SW 1271 (cell line): ENCODE data around the gene MIOX.
A peak's percentile ranks its signal among the peaks of the same experiment; 100 is the strongest.

Experiments used
- DNase-seq, 2 experiments: peaks; one replicate each; lab custom pipeline; 2025; lab: John Stamatoyannopoulos, UW

Gene MIOX

DNA sequence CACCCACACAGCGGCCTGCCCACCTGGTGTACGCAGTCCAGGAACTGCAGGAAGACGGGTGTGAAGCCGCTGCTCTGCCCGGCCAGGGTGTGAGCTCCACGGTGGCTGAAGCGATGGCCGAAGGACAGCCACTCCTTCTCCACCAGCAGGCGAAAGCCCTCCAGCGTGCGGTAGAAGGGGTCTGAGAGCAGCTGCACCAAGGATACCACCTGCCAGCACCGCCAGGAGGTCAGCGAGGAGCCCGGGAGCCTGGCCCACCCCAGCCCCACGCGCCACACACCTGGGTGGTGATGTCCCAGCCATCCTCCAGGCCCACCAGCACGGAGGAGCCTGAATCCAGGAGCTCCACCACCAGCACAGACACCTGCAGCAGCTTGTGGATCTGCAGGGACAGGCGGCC, 31.5 kb upstream of the MIOX start:
- DNase-seq = no peak

DNA sequence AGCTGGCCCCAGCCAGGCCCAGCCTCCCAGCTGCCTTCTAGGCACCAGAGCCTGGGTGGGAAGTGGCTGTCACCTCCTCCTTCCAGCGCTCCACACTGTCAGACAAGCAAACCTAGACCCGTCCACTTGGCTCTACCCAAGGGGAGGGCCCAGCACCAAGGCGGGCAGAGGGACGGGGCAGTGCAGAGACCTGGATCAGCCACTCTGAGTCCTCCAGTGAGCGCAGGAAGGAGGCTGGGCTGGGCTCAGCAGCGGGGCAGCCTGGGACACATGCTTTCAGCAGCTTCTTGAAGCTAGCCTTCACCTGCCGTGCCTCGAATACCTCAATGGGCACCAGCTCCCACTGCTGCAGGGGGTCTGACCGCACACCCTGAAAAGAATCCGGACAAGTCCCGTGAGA, 30.6 kb upstream of the MIOX start:
- no peak for DNase-seq

DNA sequence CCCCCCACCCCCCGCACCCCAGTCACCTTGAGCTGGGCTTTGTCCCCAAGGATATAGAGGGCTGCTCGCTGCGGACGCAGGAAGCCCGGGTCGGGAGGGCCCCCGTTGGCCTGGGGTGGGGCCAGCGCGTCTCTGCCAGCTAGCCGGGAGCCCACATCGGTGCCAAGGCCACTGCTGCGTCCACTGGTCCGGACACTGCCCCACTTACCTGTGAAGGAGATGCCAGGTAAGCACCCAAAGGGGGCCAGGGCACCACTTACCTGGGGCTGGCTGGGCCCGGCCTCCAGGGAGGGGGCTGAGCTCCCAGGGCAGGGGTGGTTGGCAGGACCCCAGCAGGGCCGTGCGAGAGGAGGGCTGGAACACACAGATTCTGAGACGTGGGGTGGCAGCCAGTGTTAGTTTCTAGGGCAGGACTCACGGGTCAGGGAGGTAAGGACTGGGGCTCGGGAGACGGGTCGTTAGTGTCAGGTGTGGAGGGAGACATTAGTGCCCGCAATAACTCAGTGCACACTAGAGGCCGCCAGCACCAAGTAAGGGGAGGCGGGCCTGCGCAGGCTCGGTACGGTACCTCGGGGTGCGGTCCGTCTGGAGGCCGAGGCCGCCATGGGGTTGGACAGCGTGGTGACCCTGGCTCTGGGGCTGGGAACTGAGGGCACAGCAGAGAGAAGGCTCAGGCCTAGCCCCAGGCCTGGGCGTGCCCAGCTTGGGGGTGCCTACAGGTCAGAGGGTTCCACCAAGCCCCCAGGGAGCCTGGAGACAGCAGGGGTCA, 30.0 kb upstream of the MIOX start:
- DNase-seq = no peak

DNA sequence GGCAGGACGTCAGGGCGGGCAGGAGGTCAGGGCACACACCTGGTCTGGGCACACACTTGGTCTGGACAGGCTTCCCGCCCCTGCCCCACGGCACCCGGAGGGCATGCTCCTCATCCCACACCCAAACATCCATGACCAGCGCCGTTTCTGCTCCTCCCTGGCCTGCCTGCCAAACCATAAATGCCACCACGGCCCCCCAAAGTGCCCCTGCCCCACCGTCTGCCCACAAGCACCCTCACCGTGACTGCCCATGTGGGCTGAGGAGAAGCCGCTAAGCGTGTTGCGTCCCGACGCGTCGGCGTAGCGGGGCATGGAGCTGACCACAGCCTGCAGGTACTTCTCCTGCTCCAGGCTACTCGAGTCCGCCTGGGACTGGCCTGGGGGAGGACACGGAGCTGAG, 27.6 kb upstream of the MIOX start:
- DNase-seq = no peak

DNA sequence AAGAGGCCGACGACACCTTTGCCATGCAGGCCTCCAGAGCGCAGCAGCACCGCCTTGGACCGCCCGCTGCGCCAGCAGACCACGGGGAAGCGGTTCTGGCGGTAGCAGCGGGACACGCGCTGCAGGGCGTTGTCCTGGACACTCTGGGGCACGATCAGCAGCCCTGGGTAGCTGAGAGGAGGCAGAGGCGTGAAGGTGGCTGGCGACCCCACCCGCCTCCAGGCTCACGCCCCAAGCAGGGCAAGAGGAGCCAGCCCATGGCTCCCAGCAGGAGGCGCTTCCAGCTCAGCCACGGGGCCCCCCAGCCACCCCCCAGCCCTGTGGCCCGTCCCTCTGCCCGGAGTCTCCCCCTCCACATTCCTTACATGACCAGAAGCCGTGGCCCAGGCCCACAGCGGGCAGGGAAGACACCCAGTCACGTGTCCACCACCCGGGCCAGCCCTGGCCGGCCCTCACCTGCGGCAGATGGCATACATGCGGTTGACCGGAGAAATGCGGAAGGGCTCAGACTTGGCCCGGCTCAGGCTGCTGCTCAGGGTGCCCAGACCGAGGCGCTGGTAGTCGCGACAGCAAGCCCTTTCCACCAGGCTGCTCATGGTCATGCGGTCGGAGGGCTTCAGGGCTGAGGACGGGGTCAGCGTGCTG, 27.0 kb upstream of the MIOX start:
- DNase-seq = no peak

DNA sequence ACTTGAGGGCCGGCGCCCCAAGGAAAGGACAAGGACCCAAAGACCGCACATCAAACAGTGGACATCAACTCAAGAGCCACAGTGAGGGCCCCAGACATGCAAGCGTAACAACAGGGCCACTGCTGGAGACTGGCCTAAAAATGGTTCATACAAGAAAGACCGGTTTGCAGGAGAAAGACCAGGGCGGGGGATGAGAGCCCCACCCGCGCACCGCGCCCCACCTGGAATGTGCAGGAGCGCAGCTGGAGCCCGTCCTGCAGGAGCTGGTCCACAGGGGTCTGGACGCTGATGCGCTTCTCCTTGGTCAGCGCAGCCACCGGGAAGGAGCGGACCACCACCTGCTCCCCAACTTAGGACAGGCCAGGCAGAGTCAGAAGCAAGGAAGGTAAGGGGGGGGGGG, 25.7 kb upstream of the MIOX start:
- DNase-seq = no peak

DNA sequence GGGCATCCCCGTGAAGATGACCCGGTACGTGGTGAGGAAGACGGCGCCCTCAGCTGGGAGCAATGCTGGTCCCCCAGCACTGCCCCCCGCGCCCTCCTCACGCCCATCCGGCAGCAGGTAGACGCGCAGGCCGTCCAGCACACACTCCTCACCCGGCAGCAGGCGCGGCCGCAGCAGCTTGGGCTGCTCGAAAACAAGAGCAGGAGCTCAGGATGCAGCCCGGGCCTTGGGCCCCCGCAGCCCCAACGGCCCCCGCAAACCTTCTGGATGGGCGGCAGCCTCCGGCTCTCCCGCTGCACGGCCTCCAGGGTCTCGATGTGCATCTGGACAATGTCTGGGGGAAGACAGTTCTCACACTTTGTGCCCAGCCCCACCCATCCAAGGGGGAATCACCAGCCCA, 25.1 kb upstream of the MIOX start:
- no peak for DNase-seq

DNA sequence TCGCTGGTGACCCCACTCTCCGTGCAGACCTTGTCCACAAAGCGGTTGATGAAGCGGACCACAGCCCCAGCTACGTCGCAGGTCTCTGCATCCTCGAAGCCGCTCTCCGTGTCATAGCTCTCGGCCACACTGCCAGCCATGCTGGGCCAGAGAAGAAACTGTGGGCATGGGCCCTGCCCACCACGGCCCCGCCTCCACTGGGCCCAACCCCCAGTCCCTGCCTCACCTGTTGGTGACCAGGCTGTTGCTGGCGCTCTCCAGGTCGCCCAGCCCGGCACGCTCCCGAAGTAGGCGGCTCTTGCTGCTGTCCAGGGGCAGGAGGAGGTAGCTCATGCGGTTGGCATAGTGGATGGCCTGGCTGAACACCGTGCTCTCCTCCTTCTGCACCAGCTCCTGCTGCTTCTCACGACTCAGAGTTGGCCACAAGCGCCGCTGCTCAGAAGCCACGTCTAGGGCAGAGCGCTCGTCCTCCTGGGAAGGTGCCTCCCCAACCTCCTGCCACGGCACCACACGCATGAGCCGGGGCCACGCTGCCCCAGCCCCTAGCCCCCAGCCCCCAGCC, 24.6 kb upstream of the MIOX start:
- no peak for DNase-seq

DNA sequence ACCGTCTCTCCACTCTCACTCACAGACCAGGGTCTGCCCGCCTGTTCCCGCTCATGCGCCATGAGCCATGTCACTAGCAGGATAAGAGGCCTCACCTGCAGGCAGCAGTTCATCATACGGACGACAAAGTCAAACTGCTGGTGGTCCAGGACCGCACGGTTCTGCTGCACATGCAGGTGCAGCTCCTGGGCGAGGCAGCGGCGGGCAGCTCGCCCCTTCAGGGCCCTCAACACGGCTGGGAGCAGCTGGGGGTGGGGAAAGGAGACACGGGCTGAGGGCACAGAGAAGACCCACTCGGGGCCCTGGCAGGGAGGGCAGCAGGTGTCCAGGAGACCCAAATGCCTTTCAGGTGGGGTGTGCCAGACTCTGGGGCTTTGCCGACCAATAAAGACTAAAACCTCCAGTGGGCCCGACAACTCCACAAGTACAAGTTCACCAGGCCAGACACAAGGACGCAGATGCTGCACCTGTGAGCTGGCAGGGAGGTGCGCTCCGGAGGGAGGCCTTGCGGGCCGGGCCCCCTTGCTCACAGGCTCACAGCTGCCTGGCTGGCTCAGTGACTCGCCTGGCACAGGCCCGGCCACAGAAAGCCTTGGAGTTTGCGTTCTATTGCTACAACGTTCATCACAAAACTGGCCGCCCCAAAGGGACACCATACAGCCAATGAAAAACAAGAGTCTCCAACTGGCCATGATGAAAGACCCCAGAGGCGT, 23.3 kb upstream of the MIOX start:
- no peak for DNase-seq

DNA sequence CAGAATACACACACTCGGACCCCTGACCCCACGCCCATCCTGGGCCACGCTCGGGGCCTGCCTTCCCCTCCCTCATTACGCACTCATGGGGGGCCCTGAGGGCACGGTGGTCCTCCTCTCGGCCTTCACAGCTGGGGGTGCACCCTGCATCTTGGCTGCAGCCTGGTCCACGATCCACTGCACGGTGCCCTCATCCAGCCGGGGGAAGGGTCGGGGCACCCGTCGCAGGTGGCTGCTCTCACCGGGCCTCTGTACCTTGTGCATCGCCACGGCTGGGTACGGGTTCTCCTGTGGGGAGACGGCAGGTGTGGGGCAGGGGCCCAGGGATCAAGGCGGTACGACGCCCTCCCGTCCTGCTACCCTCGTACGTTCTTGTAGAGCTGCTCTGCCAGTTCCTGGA, 22.2 kb upstream of the MIOX start:
- no peak for DNase-seq

DNA sequence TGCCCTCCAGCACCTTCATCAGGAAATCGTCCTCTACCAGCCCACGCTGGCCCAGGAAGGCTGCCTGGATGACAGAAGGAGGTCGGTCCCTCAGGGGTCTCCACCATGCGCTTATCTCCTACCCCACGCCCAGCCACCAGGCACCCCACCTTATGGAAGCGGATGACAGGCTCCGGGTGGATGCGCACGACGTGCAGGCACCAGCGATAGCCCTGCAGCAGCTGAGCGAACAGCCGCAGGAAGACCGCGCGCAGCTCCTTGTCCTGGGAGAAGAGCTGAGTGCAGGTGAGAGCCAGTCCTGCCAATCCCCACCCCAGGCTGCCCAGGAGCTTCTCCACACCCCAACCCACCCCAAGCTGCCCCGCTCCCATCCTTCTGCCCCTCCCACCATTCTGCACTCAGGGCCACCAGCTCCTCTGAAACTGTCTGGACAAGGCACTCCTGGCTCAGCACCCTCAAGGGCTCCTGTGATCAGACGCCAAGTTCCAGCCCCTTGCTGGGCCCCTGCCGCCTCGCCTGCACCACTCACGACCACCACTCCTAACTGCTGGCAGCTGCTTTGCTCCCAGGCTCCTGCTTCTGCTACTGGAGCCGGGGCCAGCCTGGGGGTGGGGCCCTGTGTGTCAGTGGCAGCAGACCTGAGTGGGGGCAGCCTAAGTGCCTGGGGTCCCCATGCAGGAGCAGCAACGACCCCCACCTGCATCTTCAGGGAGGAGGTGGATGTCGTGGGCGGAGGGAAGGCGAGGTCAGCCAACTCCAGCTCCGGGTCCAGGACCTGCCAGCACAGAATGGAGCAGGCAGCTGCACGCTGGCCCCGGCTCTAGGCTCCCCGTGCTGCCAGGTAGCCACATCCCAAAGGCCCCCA, 21.4 kb upstream of the MIOX start:
- DNase-seq = no peak

DNA sequence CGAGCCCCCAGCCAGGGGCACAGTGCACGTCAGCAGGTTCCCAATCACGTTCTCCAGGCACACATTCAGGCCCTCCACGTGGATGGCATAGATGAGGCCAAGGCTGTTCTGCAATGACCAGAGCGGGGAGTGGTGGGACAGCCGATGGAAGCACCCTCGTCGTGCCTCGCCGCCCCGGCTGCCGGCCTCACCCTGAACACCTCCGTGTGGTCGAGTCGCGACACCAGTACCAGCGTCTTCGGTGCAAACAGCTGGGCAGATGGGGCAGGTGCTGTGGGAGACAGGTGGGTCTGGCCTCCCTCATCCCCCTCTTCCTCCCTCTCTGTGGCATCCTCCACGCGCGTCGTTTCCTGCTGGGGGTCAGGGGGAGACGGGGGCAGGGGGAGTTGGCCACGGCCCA, 19.3 kb upstream of the MIOX start:
- no peak for DNase-seq

DNA sequence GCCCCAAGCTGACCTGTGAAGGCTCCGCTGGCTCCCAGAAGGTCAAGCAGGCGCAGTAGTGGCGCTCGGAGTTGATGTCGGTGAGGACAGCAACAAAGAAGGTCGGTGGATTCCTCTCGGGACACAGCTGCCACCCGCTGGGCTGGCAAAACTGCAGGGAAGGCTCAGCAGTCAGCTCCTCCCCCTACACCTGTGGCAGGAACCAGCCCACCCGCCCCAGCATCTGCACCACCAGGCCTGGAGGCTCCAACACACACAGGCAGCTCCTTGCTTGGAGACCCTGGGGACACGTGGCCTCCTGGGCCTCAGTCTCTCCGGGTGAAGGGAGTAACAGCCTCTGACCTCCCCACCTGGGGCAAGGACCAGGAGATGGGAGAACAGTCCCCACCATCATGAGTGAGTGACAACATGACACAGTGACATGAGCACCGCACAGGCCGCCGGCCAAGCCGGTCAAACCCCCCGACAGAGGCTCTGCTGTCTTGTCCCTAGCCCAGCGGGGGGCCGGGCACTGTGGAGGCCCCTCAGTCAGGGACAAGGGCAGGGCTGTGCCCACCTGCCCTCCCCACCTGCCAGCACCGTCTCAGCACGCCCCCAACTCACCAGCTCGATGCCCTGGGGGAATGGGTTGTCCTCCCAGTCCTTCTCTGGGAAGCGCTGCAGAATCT, 18.8 kb upstream of the MIOX start:
- DNase-seq = no peak

DNA sequence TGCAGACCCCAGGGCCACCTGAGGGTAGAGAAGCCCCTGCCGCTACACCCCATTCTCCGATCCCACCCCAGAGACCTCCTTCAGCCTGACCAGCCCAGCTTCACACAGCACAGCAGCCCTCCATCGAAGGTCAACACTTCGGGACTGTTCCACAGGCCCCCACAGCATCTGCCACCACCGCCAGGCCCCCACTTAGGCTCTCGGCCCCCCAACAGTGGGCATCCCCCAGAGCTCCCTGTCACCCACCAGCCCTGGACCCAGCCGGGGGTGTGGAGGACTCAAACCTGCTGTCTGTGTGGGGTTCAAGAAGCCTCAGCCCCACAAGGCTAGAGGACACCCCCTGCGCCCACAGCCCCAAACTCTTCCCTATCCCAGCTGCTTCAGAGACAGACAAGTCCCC, 18.0 kb upstream of the MIOX start:
- no peak for DNase-seq

DNA sequence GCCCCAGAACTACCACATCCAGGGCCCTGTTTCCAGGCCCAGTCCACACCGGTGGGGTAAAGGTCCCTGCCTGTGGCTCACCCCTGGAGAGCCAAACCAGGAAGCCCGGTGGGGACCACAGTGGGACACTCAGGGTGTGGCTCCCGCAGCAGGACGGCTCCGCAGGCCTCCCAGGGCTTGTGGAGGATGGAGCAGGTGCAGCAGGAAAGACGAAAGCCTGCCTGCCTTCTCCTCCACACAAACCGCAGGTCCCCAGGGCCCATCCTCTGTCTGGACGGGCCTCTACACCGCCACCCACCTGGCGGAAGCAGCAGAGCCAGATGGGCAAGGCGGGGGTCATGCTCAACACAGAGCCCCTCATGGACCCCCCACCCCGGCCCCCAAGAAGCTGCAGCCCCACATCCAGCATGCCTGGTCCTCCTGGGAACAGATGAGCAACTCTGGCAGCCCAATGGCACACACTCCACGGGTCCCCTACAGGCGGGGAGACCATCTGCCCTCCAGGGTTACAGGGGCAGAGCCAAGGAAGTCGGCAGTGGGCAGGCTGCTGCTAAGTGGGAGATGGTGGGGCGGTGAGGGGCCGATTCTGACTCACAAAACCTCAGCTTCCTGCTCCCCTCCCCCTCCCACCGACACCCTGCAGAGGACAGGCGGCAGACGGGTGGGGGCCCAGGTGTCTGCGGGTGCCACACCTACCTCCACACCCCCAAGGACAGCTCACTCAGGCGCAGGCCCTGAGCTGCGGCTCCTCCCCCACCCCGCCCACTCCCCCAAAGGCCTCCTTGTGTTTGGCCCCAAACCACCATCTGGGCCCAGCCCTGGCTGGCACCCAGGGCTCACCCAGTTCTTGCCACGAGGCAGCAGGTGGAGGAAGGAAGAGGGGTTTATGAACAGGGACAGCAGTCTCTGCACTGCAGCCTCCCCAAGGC, 17.0 kb upstream of the MIOX start:
- DNase-seq = peak in 1 of 2 experiments; percentile 9

DNA sequence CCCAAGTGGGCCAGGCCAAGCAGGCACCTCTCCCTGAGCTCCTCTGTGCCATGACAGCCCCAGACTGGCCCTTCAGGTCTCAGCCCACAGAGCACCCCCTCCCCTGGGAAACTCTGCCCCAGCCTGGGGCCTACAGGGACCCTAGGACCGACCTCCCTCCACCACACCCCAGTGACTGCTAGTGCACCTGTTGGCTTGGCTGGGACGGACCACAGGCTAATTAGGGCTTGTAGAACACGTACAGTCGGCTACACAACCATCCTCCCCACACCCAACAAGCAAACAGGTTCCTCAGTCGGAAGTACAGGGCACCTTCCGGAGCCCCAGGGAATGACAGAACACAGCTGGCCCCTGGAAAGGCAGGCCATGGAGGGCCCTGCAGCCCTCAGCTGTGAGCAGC, 16.2 kb upstream of the MIOX start:
- no peak for DNase-seq

DNA sequence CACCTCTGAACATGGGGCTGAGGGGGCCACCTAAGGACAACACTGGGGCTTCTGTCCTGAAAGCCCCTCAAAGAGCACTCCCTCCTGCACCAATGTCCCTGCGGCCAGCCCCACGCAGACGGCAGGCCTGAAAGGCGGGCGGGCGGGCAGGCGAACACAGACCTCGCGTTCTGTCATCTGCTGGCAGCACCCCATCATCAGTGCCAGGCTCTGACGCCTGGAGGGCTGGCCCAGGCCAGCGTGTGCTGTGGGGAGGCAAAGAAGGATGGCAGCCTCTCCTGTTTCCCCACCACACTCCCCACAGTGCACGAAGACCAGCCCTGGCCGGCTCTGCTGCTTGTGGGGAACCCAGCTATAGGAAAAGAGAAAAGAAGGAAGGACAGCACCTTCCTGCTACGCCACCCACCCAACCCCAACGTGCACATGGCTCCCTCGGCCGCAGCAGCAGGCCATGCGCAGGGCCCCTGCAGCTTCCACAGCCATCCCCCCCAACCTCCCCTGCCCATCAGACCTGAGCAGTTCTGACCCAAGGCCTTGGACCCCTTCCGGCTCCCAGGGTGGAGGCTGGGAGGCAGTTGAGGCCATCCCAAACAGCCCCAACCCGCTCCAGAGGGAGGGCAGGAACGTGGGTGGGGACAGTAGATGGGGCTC, 15.3 kb upstream of the MIOX start:
- no peak for DNase-seq

DNA sequence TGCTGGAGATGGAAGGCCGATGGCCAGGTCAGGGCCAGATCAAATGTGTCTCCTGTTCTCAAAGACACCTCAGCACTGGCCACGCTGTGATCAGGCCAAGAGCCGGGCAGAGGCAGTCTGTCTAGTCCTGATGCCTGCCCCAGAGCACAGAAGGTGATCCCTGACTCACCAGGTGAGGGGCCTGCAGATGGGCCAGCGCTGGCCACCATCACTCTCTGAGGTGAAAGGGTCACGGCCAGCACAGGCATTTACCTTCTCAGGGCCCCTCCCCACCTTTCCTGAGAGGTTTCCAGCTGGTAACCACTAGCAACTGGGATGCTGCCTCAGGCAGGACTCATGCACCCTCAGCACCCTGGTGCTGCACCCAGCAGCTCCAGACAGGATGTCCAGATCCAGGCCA, 14.7 kb upstream of the MIOX start:
- DNase-seq = no peak

DNA sequence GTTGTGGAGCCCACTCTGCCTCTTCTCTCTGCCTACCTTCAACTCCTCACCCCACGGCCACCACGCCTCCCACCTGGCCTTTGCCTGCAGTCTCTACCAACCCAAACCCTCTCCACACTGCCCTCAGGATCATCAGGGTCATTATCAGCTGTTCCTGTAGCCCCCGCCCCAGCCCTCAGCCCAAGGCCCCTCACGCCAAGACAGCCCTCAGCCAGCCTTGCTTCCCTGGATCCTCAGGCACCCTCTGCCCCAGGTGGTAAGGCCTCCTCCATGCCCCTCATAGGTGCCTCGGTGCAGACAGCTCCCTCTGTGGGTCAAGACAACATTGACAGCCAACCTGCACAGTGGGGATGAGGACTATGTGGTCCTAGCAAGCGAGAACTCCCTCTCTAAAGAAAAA, 13.6 kb upstream of the MIOX start:
- DNase-seq = peak in 1 of 2 experiments; percentile 20
